Lower leg skin (tissue), 3 donors: Measurements from ENCODE around the gene BRICD5.

Experiments
- CTCF ChIP-seq, 3 donors: fragments of 450-650 bp; IDR thresholded peaks; one replicate each; pipeline ENCODE4 v1.5.1; 2016; ENCODE audit warnings: antibody characterized with exemption in 3 of 3, mild to moderate bottlenecking in 3 of 3, moderate library complexity in 2 of 3
- POLR2A ChIP-seq, 2 donors: fragments of 450-650 bp; IDR thresholded peaks; one replicate each; pipeline ENCODE4 v1.6.1; 2016 to 2017; ENCODE audit warnings: antibody characterized with exemption in 2 of 2, mild to moderate bottlenecking in 1 of 2, moderate library complexity in 1 of 2

GRCh38 chr16:2160915-2161551 lies 49.6 kb downstream of the BRICD5 start:
- TF ChIP-seq CTCF (IDR thresholded peaks at IDR 0.05) (no peak), POLR2A (IDR thresholded peaks at IDR 0.05) (no peak)
